ENCODE measurements around the gene ICE2. TPM values are rescaled to one million over a fixed set of nuclear protein-coding genes. Genes with fewer than 3 reads are reported as not detected.

Gene ICE2
- total RNA-seq, 1 experiment from 2014 or later, result 76.7 TPM

DNA sequence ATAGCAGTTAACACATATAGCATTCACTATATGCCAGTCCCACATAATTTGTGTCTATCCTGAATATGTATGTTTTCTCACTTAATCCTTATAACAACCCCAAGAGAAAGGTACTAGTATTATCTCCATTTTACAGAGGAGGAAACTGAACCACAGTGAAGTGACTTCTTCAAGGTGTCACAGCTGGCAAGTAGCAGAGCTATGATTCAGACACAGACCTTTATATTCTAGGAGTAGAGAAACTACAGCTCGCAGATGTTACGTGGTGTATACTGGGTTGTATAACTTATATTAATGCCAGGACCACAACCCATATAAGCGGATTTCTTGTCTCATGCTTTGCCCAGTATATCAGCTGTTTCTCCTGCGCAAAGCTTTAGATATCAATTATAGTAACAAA is 29.5 kb upstream of the ICE2 start:
- TF ChIP-seq, protein P1, sequence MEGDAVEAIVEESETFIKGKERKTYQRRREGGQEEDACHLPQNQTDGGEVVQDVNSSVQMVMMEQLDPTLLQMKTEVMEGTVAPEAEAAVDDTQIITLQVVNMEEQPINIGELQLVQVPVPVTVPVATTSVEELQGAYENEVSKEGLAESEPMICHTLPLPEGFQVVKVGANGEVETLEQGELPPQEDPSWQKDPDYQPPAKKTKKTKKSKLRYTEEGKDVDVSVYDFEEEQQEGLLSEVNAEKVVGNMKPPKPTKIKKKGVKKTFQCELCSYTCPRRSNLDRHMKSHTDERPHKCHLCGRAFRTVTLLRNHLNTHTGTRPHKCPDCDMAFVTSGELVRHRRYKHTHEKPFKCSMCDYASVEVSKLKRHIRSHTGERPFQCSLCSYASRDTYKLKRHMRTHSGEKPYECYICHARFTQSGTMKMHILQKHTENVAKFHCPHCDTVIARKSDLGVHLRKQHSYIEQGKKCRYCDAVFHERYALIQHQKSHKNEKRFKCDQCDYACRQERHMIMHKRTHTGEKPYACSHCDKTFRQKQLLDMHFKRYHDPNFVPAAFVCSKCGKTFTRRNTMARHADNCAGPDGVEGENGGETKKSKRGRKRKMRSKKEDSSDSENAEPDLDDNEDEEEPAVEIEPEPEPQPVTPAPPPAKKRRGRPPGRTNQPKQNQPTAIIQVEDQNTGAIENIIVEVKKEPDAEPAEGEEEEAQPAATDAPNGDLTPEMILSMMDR (IDR thresholded peaks at IDR 0.05; ENCODE audit: unreplicated experiment), result no peak
- Mint-ChIP-seq H3K4me1 (ENCODE audit: low read depth, unreplicated experiment) (peaks cover 12% of the 10 kb centered on the region), H3K36me3 (ENCODE audit: insufficient read depth, unreplicated experiment) (no peaks in the 10 kb centered on the region), H3K9me3 (ENCODE audit: low read depth, unreplicated experiment) (no peaks in the 10 kb centered on the region), H3K27ac (ENCODE audit: unreplicated experiment) (no peak overlapping the region), H3K27me3 (ENCODE audit: unreplicated experiment) (no peaks in the 10 kb centered on the region), H3K4me3 (ENCODE audit: low read depth, unreplicated experiment) (no peak overlapping the region)
- BruUV-seq (replicated peaks), result no TSS peak
- CTCF ChIA-PET, result interaction anchor here (1.4 to 2.5 kb wide), 3 partner anchors 12 to 408 kb away, joined by 4 to 18 read pairs (median 11); no protein-coding TSS in a partner anchor
- intact Hi-C loops (cut with micrococcal nuclease; ENCODE audit: unreplicated experiment), result loop anchor here (5.0 kb wide), 2 partner anchors 409 to 424 kb away; no protein-coding TSS in a partner anchor
- DNase-seq, result no peak

DNA sequence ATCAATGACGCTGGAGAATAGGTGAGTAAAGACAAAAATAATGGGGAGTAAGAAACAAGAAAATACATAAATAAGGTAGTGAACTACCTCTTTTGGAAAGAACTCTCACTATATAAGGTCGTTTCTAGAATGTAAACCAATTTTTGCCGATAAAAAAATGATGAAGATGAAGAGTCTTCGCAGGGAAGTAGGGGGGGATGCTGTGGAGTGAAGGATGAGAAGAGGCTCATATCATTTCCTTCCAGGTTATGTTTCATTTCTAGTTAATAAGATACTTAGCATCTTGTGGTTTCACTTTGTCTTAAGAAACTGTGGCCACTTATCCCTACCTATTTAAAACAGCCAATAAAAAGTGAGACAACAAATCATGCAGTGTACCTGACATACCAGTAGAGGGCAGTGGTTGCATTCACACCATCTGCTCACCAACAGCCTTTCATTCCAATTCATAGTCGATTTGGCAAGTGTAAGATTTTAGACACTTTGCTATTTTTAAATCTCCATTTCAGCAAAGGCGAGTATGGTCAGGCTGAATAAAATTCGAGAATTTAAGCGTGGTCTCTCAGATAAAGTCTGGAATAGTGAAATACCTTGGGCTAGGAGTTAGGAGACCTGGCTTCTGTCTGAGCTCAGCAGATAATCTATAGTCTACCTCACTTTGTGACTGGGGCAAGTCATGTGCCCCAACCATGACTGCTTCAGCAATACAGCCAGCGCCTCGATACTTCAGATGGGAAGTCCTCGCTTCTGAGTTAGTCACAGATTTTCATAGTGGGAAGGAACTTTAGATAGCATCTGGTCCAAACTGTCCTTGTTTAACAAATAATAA is 28.9 kb upstream of the ICE2 start:
- H3K27ac Mint-ChIP-seq (ENCODE audit: unreplicated experiment), result no peak overlapping the region
- H3K27me3 Mint-ChIP-seq (ENCODE audit: unreplicated experiment), result no peaks in the 10 kb centered on the region
- H3K4me3 Mint-ChIP-seq (ENCODE audit: low read depth, unreplicated experiment), result no peak overlapping the region
- H3K4me1 Mint-ChIP-seq (ENCODE audit: low read depth, unreplicated experiment), result peaks cover 12% of the 10 kb centered on the region
- H3K9me3 Mint-ChIP-seq (ENCODE audit: low read depth, unreplicated experiment), result no peaks in the 10 kb centered on the region
- CTCF ChIA-PET, result interaction anchor here (0.5 to 2.5 kb wide), 5 partner anchors 9 to 409 kb away, joined by 3 to 18 read pairs (median 4); no protein-coding TSS in a partner anchor
- TF ChIP-seq, protein P1 (IDR thresholded peaks at IDR 0.05; ENCODE audit: unreplicated experiment), result peak; percentile 67
- no peaks in the 10 kb centered on the region for H3K36me3 Mint-ChIP-seq (ENCODE audit: insufficient read depth, unreplicated experiment)
- intact Hi-C loops (cut with micrococcal nuclease; ENCODE audit: unreplicated experiment), result loop anchor here (1.0 to 5.0 kb wide), 4 partner anchors 12 to 424 kb away; no protein-coding TSS in a partner anchor
- BruUV-seq (replicated peaks), result no TSS peak
- DNase-seq, result peak; percentile 62

DNA sequence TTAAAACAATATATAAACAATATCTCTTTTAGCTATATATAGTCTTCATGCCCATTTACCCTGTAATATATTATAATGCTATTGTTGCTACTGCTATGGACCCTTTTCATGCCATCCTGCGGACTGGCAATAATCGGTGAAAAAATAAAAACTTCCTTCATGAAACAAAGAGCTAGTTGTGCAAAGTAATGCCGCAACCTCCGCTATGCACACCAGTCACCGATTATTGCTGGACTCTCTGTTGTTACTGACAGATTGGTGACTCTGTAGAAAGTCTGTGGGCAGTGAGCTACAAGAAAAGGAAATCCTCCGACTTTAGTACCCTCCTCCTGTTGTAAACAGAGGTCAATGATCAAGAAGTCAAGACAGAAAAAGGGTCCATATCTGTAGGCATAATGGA is 17.9 kb upstream of the ICE2 start:
- no peak for DNase-seq
- intact Hi-C loops (cut with micrococcal nuclease; ENCODE audit: unreplicated experiment), result no loop called here
- Mint-ChIP-seq H3K36me3 (ENCODE audit: insufficient read depth, unreplicated experiment) (no peaks in the 10 kb centered on the region), H3K27me3 (ENCODE audit: unreplicated experiment) (no peaks in the 10 kb centered on the region), H3K4me1 (ENCODE audit: low read depth, unreplicated experiment) (no peaks in the 10 kb centered on the region), H3K9me3 (ENCODE audit: low read depth, unreplicated experiment) (no peaks in the 10 kb centered on the region), H3K4me3 (ENCODE audit: low read depth, unreplicated experiment) (no peak overlapping the region), H3K27ac (ENCODE audit: unreplicated experiment) (no peak overlapping the region)
- TF ChIP-seq, protein P1 (IDR thresholded peaks at IDR 0.05; ENCODE audit: unreplicated experiment), result no peak
- CTCF ChIA-PET, result interaction anchor here (0.6 kb wide), 1 partner anchor 24 kb away, joined by 3 read pairs; no protein-coding TSS in a partner anchor
- no TSS peak for BruUV-seq (replicated peaks)

DNA sequence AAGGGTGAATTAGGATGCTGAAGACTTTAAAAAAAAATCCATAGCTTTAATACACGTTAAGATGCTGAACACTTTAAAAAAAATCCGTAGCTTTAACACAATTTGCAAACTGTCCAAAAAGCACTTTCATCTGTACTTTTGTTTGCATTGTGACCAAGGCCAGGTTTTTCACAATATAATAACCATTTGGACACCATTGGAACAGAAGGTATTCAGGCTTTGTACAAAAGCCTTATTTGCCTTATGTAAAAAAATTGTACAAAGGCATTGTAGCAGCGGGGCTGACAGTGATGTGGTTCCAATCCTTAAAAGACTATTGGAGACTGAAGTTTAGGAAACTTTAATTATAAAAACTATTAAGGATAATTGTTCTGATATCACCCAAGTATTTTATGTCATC is 15.2 kb upstream of the ICE2 start:
- CTCF ChIA-PET, result no interaction called here
- BruUV-seq (replicated peaks), result no TSS peak
- no peaks in the 10 kb centered on the region for H3K36me3 Mint-ChIP-seq (ENCODE audit: insufficient read depth, unreplicated experiment)

More for the DNA sequence above, 15.2 kb upstream of the ICE2 start:
- intact Hi-C loops (cut with micrococcal nuclease; ENCODE audit: unreplicated experiment), result no loop called here
- DNase-seq, result no peak
- no peak overlapping the region for H3K4me3 Mint-ChIP-seq (ENCODE audit: low read depth, unreplicated experiment)
- no peaks in the 10 kb centered on the region for H3K27me3 Mint-ChIP-seq (ENCODE audit: unreplicated experiment)
- TF ChIP-seq, protein P1 (IDR thresholded peaks at IDR 0.05; ENCODE audit: unreplicated experiment), result no peak
- no peak overlapping the region for H3K27ac Mint-ChIP-seq (ENCODE audit: unreplicated experiment)
- no peaks in the 10 kb centered on the region for H3K4me1 Mint-ChIP-seq (ENCODE audit: low read depth, unreplicated experiment)
- H3K9me3 Mint-ChIP-seq (ENCODE audit: low read depth, unreplicated experiment), result no peaks in the 10 kb centered on the region

Measured in Calu3 (cell line).